ENCODE results near the gene TRNT1.

- TF ChIP-seq, protein P1, sequence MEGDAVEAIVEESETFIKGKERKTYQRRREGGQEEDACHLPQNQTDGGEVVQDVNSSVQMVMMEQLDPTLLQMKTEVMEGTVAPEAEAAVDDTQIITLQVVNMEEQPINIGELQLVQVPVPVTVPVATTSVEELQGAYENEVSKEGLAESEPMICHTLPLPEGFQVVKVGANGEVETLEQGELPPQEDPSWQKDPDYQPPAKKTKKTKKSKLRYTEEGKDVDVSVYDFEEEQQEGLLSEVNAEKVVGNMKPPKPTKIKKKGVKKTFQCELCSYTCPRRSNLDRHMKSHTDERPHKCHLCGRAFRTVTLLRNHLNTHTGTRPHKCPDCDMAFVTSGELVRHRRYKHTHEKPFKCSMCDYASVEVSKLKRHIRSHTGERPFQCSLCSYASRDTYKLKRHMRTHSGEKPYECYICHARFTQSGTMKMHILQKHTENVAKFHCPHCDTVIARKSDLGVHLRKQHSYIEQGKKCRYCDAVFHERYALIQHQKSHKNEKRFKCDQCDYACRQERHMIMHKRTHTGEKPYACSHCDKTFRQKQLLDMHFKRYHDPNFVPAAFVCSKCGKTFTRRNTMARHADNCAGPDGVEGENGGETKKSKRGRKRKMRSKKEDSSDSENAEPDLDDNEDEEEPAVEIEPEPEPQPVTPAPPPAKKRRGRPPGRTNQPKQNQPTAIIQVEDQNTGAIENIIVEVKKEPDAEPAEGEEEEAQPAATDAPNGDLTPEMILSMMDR (conservative IDR thresholded peaks at IDR 0.05; ENCODE audit: low read depth in 2 of 2), result no peak
- TF ChIP-seq EZH2 (IDR thresholded peaks at IDR 0.05; ENCODE audit: low read depth, unreplicated experiment), result no peak
- TF ChIP-seq POLR2AphosphoS5 (IDR thresholded peaks at IDR 0.05; ENCODE audit: low read depth), result no peak
- TF ChIP-seq EZH2phosphoT487 (IDR thresholded peaks at IDR 0.05; ENCODE audit: unreplicated experiment), result no peak
- TF ChIP-seq, protein P2, sequence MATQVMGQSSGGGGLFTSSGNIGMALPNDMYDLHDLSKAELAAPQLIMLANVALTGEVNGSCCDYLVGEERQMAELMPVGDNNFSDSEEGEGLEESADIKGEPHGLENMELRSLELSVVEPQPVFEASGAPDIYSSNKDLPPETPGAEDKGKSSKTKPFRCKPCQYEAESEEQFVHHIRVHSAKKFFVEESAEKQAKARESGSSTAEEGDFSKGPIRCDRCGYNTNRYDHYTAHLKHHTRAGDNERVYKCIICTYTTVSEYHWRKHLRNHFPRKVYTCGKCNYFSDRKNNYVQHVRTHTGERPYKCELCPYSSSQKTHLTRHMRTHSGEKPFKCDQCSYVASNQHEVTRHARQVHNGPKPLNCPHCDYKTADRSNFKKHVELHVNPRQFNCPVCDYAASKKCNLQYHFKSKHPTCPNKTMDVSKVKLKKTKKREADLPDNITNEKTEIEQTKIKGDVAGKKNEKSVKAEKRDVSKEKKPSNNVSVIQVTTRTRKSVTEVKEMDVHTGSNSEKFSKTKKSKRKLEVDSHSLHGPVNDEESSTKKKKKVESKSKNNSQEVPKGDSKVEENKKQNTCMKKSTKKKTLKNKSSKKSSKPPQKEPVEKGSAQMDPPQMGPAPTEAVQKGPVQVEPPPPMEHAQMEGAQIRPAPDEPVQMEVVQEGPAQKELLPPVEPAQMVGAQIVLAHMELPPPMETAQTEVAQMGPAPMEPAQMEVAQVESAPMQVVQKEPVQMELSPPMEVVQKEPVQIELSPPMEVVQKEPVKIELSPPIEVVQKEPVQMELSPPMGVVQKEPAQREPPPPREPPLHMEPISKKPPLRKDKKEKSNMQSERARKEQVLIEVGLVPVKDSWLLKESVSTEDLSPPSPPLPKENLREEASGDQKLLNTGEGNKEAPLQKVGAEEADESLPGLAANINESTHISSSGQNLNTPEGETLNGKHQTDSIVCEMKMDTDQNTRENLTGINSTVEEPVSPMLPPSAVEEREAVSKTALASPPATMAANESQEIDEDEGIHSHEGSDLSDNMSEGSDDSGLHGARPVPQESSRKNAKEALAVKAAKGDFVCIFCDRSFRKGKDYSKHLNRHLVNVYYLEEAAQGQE (IDR thresholded peaks at IDR 0.05; ENCODE audit: unreplicated experiment), result no peak
Measured at GRCh38 chr3:3184876-3185275, 58.1 kb downstream of the TRNT1 start.
